VCaP (cell line): ENCODE results near the gene LECT2.

Experiments used
- H3K27ac ChIP-seq: fragments of 450-650 bp; 2 replicates; pipeline ENCODE4 v1.5.1; 2017
- CTCF ChIP-seq: fragments of 450-650 bp; conservative IDR thresholded peaks from 2 replicates; pipeline ENCODE4 v1.5.1; 2017; ENCODE audit warnings: mild to moderate bottlenecking, moderate library complexity

LECT2 gene

GRCh38 chr5:135937245-135937911 lies 17.4 kb downstream of the LECT2 start:
- no peak for TF ChIP-seq CTCF
- no peak overlapping the region for H3K27ac ChIP-seq

- TF ChIP-seq CTCF: no peak
- no peak overlapping the region for H3K27ac ChIP-seq
Measured at GRCh38 chr5:135934939-135935338, 19.8 kb downstream of the LECT2 start.

- H3K27ac ChIP-seq: no peak overlapping the region
- TF ChIP-seq CTCF: no peak
Measured at GRCh38 chr5:135930949-135931295, 23.9 kb downstream of the LECT2 start.

GRCh38 chr5:135930029-135930948 lies 24.5 kb downstream of the LECT2 start:
- TF ChIP-seq CTCF: no peak
- H3K27ac ChIP-seq: no peak overlapping the region

- TF ChIP-seq CTCF: no peak
- H3K27ac ChIP-seq: no peak overlapping the region
Measured at GRCh38 chr5:135921388-135921787, 33.4 kb downstream of the LECT2 start.

GRCh38 chr5:135920199-135920598 lies 34.6 kb downstream of the LECT2 start:
- H3K27ac ChIP-seq: no peak overlapping the region
- no peak for TF ChIP-seq CTCF

GRCh38 chr5:135916638-135917263 lies 38.0 kb downstream of the LECT2 start:
- TF ChIP-seq CTCF: no peak
- H3K27ac ChIP-seq: no peak overlapping the region
